Fibroblast of skin of right biceps (primary cell): ENCODE measurements around the gene PNMA6E.

ENCODE experiments used
- DNase-seq: peaks from one replicate; pipeline ENCODE4 v3.0.0-alpha.2; 2013

PNMA6E gene

GRCh38 chrX:153434801-153435200 is 33.7 kb upstream of the PNMA6E start:
- no peak for DNase-seq

- DNase-seq = no peak
Measured at GRCh38 chrX:153433781-153434285, 32.7 kb upstream of the PNMA6E start.

- no peak for DNase-seq
Measured at GRCh38 chrX:153433161-153433680, 32.1 kb upstream of the PNMA6E start.

GRCh38 chrX:153430796-153431195 is 29.6 kb upstream of the PNMA6E start:
- no peak for DNase-seq

GRCh38 chrX:153426204-153426603 is 25.1 kb upstream of the PNMA6E start:
- no peak for DNase-seq

- DNase-seq = no peak
Measured at GRCh38 chrX:153423652-153424051, 22.5 kb upstream of the PNMA6E start.

- DNase-seq = no peak
Measured at GRCh38 chrX:153421856-153422255, 20.7 kb upstream of the PNMA6E start.

- no peak for DNase-seq
Measured at GRCh38 chrX:153420851-153421599, 19.9 kb upstream of the PNMA6E start.

GRCh38 chrX:153417637-153418036 is 16.5 kb upstream of the PNMA6E start:
- no peak for DNase-seq

- DNase-seq = peak; percentile 2
Measured at GRCh38 chrX:153416781-153417450, 15.8 kb upstream of the PNMA6E start.

GRCh38 chrX:153414856-153415510 is 13.8 kb upstream of the PNMA6E start:
- DNase-seq = no peak

GRCh38 chrX:153413731-153414130 is 12.6 kb upstream of the PNMA6E start:
- DNase-seq = no peak

GRCh38 chrX:153412746-153413720 is 11.9 kb upstream of the PNMA6E start:
- no peak for DNase-seq

GRCh38 chrX:153411988-153412574 is 10.9 kb upstream of the PNMA6E start:
- DNase-seq = no peak

- peak; percentile 1 for DNase-seq
Measured at GRCh38 chrX:153411255-153411987, 10.3 kb upstream of the PNMA6E start, which contains the start of gene ZFP92. Gene ZFP92, plus strand, starts transcription at chrX:153411472. Its CDS starts 6,851 bp downstream, at chrX:153418323.

GRCh38 chrX:153410888-153411254 is 9.7 kb upstream of the PNMA6E start:
- DNase-seq = no peak

GRCh38 chrX:153410373-153410772 is 9.2 kb upstream of the PNMA6E start:
- DNase-seq = no peak

GRCh38 chrX:153409414-153410101 is 8.4 kb upstream of the PNMA6E start:
- no peak for DNase-seq

GRCh38 chrX:153408871-153409351 is 7.8 kb upstream of the PNMA6E start:
- no peak for DNase-seq

- DNase-seq = no peak
Measured at GRCh38 chrX:153408221-153408721, 7.1 kb upstream of the PNMA6E start.
